Urothelium cell line (cell line): ENCODE results near the gene ADAMTS8.

Experiments
- DNase-seq: peaks from one replicate; pipeline ENCODE4 v3.0.0; 2011; ENCODE audit warnings: low spot score, mixed read lengths
- FAIRE-seq: peaks from 2 replicates; lab custom pipeline; 2011; peaks lifted over from hg19 to GRCh38; lab: Jason Lieb, UNC

ADAMTS8 gene

DNA sequence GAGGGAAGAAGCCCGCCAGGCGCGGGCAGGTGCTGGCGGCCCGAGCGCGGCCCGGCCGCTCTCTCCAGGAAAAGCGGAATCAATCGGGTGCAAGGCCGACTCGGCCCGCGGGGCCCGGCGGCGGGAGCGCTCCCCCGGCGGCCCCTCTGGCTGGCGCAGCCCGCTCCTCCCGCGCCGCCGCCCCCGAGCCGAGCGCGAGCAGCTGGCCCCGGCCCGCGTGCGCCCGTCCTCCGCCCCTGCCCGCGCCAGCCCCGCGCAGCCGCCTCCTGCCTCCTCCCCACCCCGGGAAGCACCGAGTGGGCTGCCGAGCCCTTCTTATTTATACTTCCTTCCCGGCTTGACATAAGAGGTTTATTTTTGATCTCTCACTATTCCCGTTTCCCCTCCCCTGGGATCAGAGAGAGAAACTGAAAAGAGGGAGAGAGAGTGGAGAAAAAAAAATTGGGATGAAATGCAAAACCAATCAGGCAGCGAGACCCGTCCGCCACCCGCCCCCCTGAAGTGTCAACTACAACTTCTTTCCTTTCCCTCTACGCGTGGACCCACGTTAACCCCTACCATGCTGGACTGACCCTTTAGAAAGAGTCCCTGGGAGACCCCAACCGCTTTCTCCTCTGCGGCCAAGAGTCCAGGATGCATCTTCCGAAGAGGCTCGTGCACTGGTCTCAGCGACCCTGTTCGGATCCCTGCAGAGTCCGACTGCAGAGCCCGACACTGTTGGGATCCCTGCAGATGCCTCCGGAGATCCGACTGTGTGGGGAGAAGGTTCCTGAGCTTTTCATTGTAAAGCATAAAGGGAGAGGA, at the start of gene ADAMTS8:
Gene ADAMTS8, minus strand, starts transcription at position 294 of the 804 bp plus-strand sequence. CDS start 323 bp downstream, outside the sequence.
- FAIRE-seq (no peak), DNase-seq (no peak)

- no peak for FAIRE-seq
- DNase-seq: no peak
These were observed 49.3 kb upstream of the ADAMTS8 start for GRCh38 chr11:130477586-130478203.

- FAIRE-seq (no peak), DNase-seq (no peak)
These were observed 48.6 kb upstream of the ADAMTS8 start for GRCh38 chr11:130476922-130477491.

DNA sequence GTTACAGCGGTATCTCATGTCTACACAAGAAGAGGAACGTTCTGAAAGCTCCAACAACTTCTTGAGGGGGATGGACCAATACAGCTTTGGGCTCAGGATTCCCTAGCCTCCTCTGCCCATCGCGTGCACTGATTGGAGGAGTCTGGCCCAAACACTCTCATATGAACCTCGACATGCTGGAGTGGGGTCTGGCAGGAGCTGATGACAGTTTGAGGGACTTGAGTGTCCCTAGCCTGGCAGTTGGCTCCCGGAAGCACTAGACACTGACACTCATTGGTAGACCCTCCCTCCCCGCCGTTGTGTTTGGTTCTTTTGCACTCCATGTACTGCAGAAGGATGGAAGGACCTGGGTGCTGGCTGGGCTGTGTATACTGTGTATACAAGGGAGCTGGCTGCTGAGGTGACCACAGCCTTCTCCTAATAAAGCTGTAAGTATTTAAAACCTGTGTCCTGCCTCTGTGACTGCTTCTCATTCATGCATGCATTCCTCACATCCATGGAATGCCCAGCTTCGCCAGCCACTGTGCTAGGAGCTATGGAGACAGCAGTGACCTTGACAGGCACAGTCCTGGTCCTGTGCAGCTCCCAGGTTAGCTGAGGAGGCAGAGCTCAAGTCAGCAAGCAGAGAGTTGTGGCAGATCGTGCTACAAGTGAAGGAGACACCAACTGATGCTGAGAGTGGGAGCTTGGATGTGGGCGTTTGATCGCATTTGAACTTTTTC, 48.0 kb upstream of the ADAMTS8 start:
- no peak for FAIRE-seq
- no peak for DNase-seq

DNA sequence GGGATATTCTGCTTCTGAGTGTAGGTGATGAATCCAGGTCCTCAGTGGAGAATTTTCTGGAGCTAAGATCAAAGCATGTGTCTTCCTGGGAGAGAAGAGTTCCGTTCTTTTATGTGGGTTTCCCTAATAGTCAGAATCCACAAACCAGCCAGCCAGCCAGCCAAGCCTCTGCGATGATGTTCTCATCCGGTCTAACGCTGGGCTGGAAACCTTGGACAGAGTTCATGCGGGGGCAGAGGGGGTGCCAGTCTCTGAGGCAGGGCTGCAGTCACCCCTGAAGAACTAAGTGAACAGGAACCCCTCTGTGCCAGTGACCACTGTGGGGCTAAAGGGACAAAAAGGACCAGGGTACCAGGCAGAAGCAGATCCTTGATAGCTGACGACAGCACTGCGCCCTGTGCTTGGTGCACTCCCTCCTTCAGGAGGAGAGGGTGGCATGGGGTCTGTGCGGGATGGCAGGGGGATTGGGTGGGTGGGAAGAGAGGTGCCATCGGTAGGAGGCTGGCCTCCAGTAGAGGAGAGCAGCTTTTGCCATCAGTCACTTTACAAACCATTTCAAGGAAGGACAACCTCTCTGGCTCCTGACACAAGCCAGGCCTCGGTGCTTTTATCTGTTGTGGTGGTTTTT, 47.1 kb upstream of the ADAMTS8 start:
- no peak for DNase-seq
- no peak for FAIRE-seq

- FAIRE-seq: no peak
- no peak for DNase-seq
These were observed 46.4 kb upstream of the ADAMTS8 start for GRCh38 chr11:130474637-130475400.

GRCh38 chr11:130473795-130474377, 45.5 kb upstream of the ADAMTS8 start:
- no peak for FAIRE-seq
- DNase-seq: no peak

DNA sequence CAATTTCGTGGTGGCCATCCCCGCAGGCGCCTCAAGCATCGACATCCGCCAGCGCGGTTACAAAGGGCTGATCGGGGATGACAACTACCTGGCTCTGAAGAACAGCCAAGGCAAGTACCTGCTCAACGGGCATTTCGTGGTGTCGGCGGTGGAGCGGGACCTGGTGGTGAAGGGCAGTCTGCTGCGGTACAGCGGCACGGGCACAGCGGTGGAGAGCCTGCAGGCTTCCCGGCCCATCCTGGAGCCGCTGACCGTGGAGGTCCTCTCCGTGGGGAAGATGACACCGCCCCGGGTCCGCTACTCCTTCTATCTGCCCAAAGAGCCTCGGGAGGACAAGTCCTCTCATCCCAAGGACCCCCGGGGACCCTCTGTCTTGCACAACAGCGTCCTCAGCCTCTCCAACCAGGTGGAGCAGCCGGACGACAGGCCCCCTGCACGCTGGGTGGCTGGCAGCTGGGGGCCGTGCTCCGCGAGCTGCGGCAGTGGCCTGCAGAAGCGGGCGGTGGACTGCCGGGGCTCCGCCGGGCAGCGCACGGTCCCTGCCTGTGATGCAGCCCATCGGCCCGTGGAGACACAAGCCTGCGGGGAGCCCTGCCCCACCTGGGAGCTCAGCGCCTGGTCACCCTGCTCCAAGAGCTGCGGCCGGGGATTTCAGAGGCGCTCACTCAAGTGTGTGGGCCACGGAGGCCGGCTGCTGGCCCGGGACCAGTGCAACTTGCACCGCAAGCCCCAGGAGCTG, 44.8 kb upstream of the ADAMTS8 start:
- FAIRE-seq: no peak
- DNase-seq: no peak

- DNase-seq (no peak), FAIRE-seq (no peak)
These were observed 44.1 kb upstream of the ADAMTS8 start for GRCh38 chr11:130472434-130472961.

DNA sequence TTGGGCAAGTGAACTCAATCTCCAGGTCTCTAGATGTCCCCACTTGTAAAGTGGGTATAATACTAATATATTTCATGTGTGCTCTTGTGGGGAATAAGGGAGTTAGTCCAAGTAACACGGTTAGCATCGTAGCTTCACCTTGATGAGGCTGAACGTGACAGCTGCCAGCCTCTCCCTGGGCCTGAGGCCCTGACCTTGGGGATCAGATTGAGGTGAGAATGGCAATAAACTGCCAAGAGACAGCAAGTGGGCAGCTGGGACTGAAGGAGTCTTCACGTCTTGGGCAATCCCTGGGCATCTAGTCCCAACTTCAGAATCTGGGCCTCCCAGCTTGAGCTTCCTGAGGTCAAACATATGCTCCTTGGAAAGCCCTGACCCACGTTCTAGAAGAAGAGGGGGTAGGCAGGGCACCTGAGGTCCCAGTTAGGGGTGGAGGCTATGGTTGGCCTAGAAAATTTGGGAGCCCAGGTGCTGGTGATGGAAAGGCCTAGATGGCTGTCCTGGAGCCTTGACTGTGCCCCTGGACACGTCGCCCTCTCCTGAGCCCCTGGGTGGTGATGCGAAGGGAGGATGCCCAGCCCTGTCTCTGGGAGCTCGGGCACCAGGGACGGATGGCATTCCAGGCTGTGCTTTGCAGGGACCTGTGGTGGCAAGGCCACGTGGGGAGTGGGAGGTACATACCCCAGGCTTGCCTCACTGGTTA, 43.5 kb upstream of the ADAMTS8 start:
- FAIRE-seq (no peak), DNase-seq (no peak)

- no peak for DNase-seq
- FAIRE-seq: no peak
These were observed 42.7 kb upstream of the ADAMTS8 start for GRCh38 chr11:130470832-130471706.

DNA sequence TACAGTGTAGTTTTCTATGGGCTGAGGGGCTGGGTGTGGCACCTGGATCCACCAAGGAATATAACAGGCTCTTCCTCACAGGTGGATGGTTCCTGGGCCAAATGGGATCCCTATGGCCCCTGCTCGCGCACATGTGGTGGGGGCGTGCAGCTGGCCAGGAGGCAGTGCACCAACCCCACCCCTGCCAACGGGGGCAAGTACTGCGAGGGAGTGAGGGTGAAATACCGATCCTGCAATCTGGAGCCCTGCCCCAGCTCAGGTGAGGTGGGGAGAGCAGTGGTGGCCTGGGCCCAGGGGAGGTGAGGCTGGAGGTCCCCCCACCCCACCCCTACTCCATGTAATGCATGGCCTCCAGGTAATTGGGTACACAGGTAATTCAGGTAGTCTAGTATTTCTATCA, 40.8 kb upstream of the ADAMTS8 start:
- FAIRE-seq: no peak
- no peak for DNase-seq

GRCh38 chr11:130467116-130467900, 38.9 kb upstream of the ADAMTS8 start:
- no peak for FAIRE-seq
- DNase-seq: no peak

- DNase-seq (no peak), FAIRE-seq (no peak)
These were observed 36.9 kb upstream of the ADAMTS8 start for GRCh38 chr11:130465263-130465662.

GRCh38 chr11:130464291-130464812, 35.9 kb upstream of the ADAMTS8 start:
- FAIRE-seq (no peak), DNase-seq (no peak)

GRCh38 chr11:130462931-130463330, 34.5 kb upstream of the ADAMTS8 start:
- DNase-seq (no peak), FAIRE-seq (no peak)
